ENCODE results near the gene CGB1.
"Not testable (repeated sequence)": the region's sequence is repeated elsewhere in the genome, so short reads cannot be mapped to it uniquely, and the experiment has no call there.

GRCh38 chr19:49049834-49050233 lies 13.1 kb upstream of the CGB1 start:
- not testable (repeated sequence) for TF ChIP-seq ZNF746 (CRISPR knock-in tag; IDR thresholded peaks at IDR 0.05); YY1 (IDR thresholded peaks at IDR 0.05; ENCODE audit: insufficient read depth, insufficient replicate concordance, low read depth, low read length); JUN (CRISPR knock-in tag; IDR thresholded peaks at IDR 0.05); CTCF (CRISPR knock-in tag; IDR thresholded peaks at IDR 0.05)
